22Rv1 (cell line): ENCODE measurements around the gene LRRC40.
"Not testable (repeated sequence)": the region's sequence is repeated elsewhere in the genome, so short reads cannot be mapped to it uniquely, and the experiment has no call there.

Experiments used
- ZFX ChIP-seq: fragments of 450-650 bp; IDR thresholded peaks from 2 replicates; pipeline ENCODE4 v1.6.1; 2017; ENCODE audit warnings: antibody characterized with exemption, borderline replicate concordance
- TF ChIP-seq, protein P1 (sequence below): fragments of 450-650 bp; IDR thresholded peaks from 2 replicates; pipeline ENCODE4 v1.5.1; 2017; ENCODE audit warnings: mild to moderate bottlenecking

DNA sequence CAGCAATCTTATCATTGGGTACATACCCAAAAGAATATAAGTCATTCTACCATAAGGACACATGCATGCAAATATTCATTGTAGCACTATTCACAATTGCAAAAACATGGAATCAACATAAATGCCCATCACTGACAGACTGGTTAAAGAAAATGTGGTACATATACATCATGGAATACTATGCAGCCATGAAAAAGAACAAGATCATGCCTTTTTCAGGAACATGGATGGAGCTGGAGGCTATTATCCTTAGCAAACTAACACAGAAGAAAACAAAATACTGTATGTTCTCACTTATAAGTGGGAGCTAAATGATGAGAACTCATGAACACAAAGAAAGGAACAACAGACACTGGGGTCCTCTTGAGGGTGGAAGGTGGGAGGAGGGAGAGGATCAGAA is 12.9 kb downstream of the LRRC40 start:
- TF ChIP-seq, protein P1, sequence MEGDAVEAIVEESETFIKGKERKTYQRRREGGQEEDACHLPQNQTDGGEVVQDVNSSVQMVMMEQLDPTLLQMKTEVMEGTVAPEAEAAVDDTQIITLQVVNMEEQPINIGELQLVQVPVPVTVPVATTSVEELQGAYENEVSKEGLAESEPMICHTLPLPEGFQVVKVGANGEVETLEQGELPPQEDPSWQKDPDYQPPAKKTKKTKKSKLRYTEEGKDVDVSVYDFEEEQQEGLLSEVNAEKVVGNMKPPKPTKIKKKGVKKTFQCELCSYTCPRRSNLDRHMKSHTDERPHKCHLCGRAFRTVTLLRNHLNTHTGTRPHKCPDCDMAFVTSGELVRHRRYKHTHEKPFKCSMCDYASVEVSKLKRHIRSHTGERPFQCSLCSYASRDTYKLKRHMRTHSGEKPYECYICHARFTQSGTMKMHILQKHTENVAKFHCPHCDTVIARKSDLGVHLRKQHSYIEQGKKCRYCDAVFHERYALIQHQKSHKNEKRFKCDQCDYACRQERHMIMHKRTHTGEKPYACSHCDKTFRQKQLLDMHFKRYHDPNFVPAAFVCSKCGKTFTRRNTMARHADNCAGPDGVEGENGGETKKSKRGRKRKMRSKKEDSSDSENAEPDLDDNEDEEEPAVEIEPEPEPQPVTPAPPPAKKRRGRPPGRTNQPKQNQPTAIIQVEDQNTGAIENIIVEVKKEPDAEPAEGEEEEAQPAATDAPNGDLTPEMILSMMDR: not testable (repeated sequence)
- TF ChIP-seq ZFX: not testable (repeated sequence)
